HepG2 (cell line): ENCODE measurements around the gene CNIH4. TPM values are rescaled to one million over a fixed set of nuclear protein-coding genes. Genes with fewer than 3 reads are reported as not detected.

ENCODE experiments used
- ATAC-seq: fragments of 200-7000 bp; cut with Tn5 transposase; 3 replicates; pipeline ENCODE4 v1.9.1; 2020; ENCODE audit warnings: mild to moderate bottlenecking, moderate library complexity
- BruUV-seq: library from RNA; stranded (reverse); fragments of 400-500 nt; replicated peaks from 2 replicates; lab custom pipeline; 2021; lab: Mats Ljungman, UMichigan
- CTCF ChIA-PET: fragments of 300-600 bp; formaldehyde crosslinking; extraction: SDS; loops from one replicate; lab custom pipeline; 2021; ENCODE audit warnings: low total read pairs, inconsistent platforms, low intra/inter-chr PET ratio; lab: Yijun Ruan, JAX
- POLR2A ChIA-PET: fragments of 350-600 bp; sonication (Branson Sonifier 250); formaldehyde crosslinking; loops from one replicate; lab custom pipeline; 2020; ENCODE audit warnings: antibody characterized with exemption, inconsistent platforms; lab: Yijun Ruan, JAX
- DNase-seq: peaks from one replicate; pipeline ENCODE4 v3.0.0-alpha.2; 2015; ENCODE audit warnings: low spot score
- FAIRE-seq: peaks from 3 replicates; lab custom pipeline; 2011; peaks lifted over from hg19 to GRCh38; lab: Jason Lieb, UNC
- H2AFZ ChIP-seq: one replicate; pipeline ENCODE4 v1.6.1; 2011; ENCODE audit warnings: low read length, inconsistent platforms
- H3K27ac ChIP-seq: fragments of 300-600 bp; 3 replicates; pipeline ENCODE4 v1.8.0; 2011; ENCODE audit warnings: mixed run types, mild to moderate bottlenecking, mixed read lengths, low read length, inconsistent platforms; ENCODE audit not compliant: insufficient read depth; ENCODE audit errors: extremely low read length
- H3K27me3 ChIP-seq, 2 experiments: fragments of 200-600 bp in 1 of 2; 2 replicates in 1 of 2; 3 replicates in 1 of 2; pipeline versions ENCODE4 v1.6.0 to v1.8.0; 2011; ENCODE audit warnings: low read length in 2 of 2, mild to moderate bottlenecking in 2 of 2, moderate library complexity in 2 of 2, inconsistent platforms in 1 of 2; ENCODE audit not compliant: insufficient read depth in 2 of 2, control insufficient read depth in 1 of 2
- H3K36me3 ChIP-seq, 2 experiments: fragments of 200-600 bp in 1 of 2; replicated peaks in 1 of 2; 2 replicates in 1 of 2; 3 replicates in 1 of 2; pipeline versions ENCODE4 v1.5.1 to v1.8.0; 2011; ENCODE audit warnings: low read length in 2 of 2, inconsistent platforms in 1 of 2; ENCODE audit not compliant: insufficient read depth in 2 of 2, control insufficient read depth in 1 of 2
- H3K4me1 ChIP-seq: 2 replicates; pipeline ENCODE4 v1.5.1; 2012; ENCODE audit warnings: low read length, inconsistent platforms; ENCODE audit not compliant: insufficient read depth
- H3K4me2 ChIP-seq: 2 replicates; pipeline ENCODE4 v1.6.0; 2011; ENCODE audit warnings: low read depth, low read length, inconsistent platforms
- H3K4me3 ChIP-seq, 3 experiments: fragments of 200-600 bp in 1 of 3; sonication (generic), shearing (Covaris generic) in 1 of 3; replicated peaks in 1 of 3; 2 replicates each; pipeline ENCODE4 v1.5.1; 2011 to 2016; ENCODE audit warnings: low read length in 3 of 3, inconsistent platforms in 2 of 3, low read depth in 2 of 3, mild to moderate bottlenecking in 2 of 3, control low read depth in 1 of 3, mixed read lengths in 1 of 3; ENCODE audit not compliant: insufficient read depth in 1 of 3
- H3K79me2 ChIP-seq: one replicate; pipeline ENCODE4 v1.6.1; 2011; ENCODE audit warnings: low read length, inconsistent platforms; ENCODE audit not compliant: insufficient read depth
- H3K9ac ChIP-seq: 2 replicates; pipeline ENCODE4 v1.6.0; 2011; ENCODE audit warnings: mild to moderate bottlenecking, low read depth, low read length, inconsistent platforms; ENCODE audit not compliant: insufficient read depth
- H3K9me3 ChIP-seq: 2 replicates; pipeline ENCODE4 v1.5.1; 2012; ENCODE audit warnings: mild to moderate bottlenecking, low read length
- H4K20me1 ChIP-seq: 2 replicates; pipeline ENCODE4 v1.6.0; 2011; ENCODE audit warnings: inconsistent platforms, mild to moderate bottlenecking, low read length, moderate library complexity; ENCODE audit not compliant: insufficient read depth
- ATF7 ChIP-seq, 2 experiments: fragments of 450-650 bp in 1 of 2; sonication (generic) in 1 of 2; formaldehyde crosslinking in 1 of 2; IDR thresholded peaks; 2 replicates each; pipeline versions ENCODE4 v1.4.0 to v1.6.1; 2016 to 2020; ENCODE audit warnings: antibody characterized with exemption in 1 of 2, mild to moderate bottlenecking in 1 of 2, missing genetic modification reagents in 1 of 2
- BRF2 ChIP-seq: sonication (generic); formaldehyde crosslinking; IDR thresholded peaks from 2 replicates; pipeline ENCODE4 v1.8.1; 2022; ENCODE audit warnings: mild to moderate bottlenecking, missing genetic modification reagents
- EED ChIP-seq: sonication (generic); formaldehyde crosslinking; IDR thresholded peaks from 2 replicates; pipeline ENCODE4 v1.5.0; 2020; ENCODE audit warnings: mild to moderate bottlenecking, missing genetic modification reagents
- IRF1 ChIP-seq: sonication (generic); formaldehyde crosslinking; IDR thresholded peaks from 2 replicates; pipeline ENCODE4 v1.4.0; 2020; ENCODE audit warnings: low read depth, mild to moderate bottlenecking, missing genetic modification reagents
- JUNB ChIP-seq: sonication (generic); formaldehyde crosslinking; IDR thresholded peaks from 2 replicates; pipeline ENCODE4 v1.8.0; 2022; ENCODE audit warnings: missing genetic modification reagents, mild to moderate bottlenecking, borderline replicate concordance
- KLF15 ChIP-seq: sonication (generic); formaldehyde crosslinking; IDR thresholded peaks from 2 replicates; pipeline ENCODE4 v1.8.1; 2023; ENCODE audit warnings: borderline replicate concordance, mild to moderate bottlenecking, inconsistent platforms, missing genetic modification reagents, mixed read lengths
- NFIC ChIP-seq: IDR thresholded peaks from 2 replicates; pipeline ENCODE4 v1.6.1; 2012; ENCODE audit warnings: mild to moderate bottlenecking, low read length, inconsistent platforms
- SRY ChIP-seq: sonication (generic); formaldehyde crosslinking; IDR thresholded peaks from 2 replicates; pipeline ENCODE4 v1.8.0; 2022; ENCODE audit warnings: mild to moderate bottlenecking, missing genetic modification reagents
- TEF ChIP-seq: sonication (generic); formaldehyde crosslinking; IDR thresholded peaks from 2 replicates; pipeline ENCODE4 v1.5.0; 2020; ENCODE audit warnings: missing genetic modification reagents
- ZFP36L1 ChIP-seq: sonication (generic); formaldehyde crosslinking; IDR thresholded peaks from 2 replicates; pipeline ENCODE4 v1.8.0; 2022; ENCODE audit warnings: mild to moderate bottlenecking, missing genetic modification reagents, moderate library complexity
- ZNF143 ChIP-seq: sonication (generic); formaldehyde crosslinking; IDR thresholded peaks from 2 replicates; pipeline ENCODE4 v1.4.0; 2020; ENCODE audit warnings: missing genetic modification reagents
- ZNF770 ChIP-seq: sonication (generic); formaldehyde crosslinking; IDR thresholded peaks from 2 replicates; pipeline ENCODE4 v1.5.0; 2020; ENCODE audit warnings: mild to moderate bottlenecking, missing genetic modification reagents
- WGBS: methylation state at CpG from one replicate; pipeline ENCODE4 v1.1.6; 2017; ENCODE audit warnings: low lambda C conversion rate; 5-methylcytosine and 5-hydroxymethylcytosine counted together
- in situ Hi-C: cut with HindIII; loops from 2 replicates; pipeline ENCODE4 v1.10.0; 2017; ENCODE audit warnings: low pct_unique_long_range_greater_than_20kb; ENCODE audit not compliant: extremely low pct_ligation_motif_present
- intact Hi-C: fragments of 100-400 bp; cut with micrococcal nuclease; formaldehyde crosslinking; loops from one replicate; pipeline ENCODE4 v1.10.0; 2022; ENCODE audit not compliant: unreplicated experiment
- polyA plus RNA-seq, 8 experiments: library from polyadenylated mRNA; depleted of rRNA in 3 of 8; stranded (reverse) in 7 of 8; unstranded in 1 of 8; fragments of >200 nt; fragmentation: Illumina TruSeq in 4 of 8; extraction: Trizol in 4 of 8; gene quantifications; 2 replicates each; pipeline versions ENCODE4 v1.2.1 to v1.2.3, GENCODE V29; 2011 to 2016; ENCODE audit warnings: low read depth in 4 of 8, missing spikeins in 1 of 8, mixed read lengths in 1 of 8; ENCODE audit not compliant: insufficient read depth in 1 of 8
- total RNA-seq, 5 experiments: library from RNA; depleted of rRNA; stranded (reverse); fragments of >200 nt; fragmentation: Illumina TruSeq; extraction: Trizol; gene quantifications; 2 replicates each; pipeline ENCODE4 v1.2.3, GENCODE V29; 2016; ENCODE audit warnings: low read depth in 1 of 5

Gene CNIH4
- total and polyA plus RNA-seq, 2 of the 13 experiments (the other 11 are each of a cell fraction or from before 2014, with no cell fraction given): 51.8 to 52.9 TPM

GRCh38 chr1:224407571-224408293 is 51.1 kb downstream of the CNIH4 start:
- no peak overlapping the region for H3K4me2 ChIP-seq

More at GRCh38 chr1:224407571-224408293, 51.1 kb downstream of the CNIH4 start:
- no peak overlapping the region for H3K4me3 ChIP-seq
- H3K9ac ChIP-seq: no peak overlapping the region
- no TSS peak for BruUV-seq
- no peaks in the 10 kb centered on the region for H4K20me1 ChIP-seq
- intact Hi-C loops (no loop called here), in situ Hi-C loops (no loop called here)
- no peaks in the 10 kb centered on the region for H3K9me3 ChIP-seq
- no peaks in the 10 kb centered on the region for H3K4me1 ChIP-seq
- CTCF ChIA-PET: no interaction called here
- no peak overlapping the region for H2AFZ ChIP-seq
- no peaks in the 10 kb centered on the region for H3K79me2 ChIP-seq
- TF ChIP-seq JUNB (no peak), ZNF770 (CRISPR knock-in tag) (no peak), IRF1 (CRISPR knock-in tag) (no peak), TEF (CRISPR knock-in tag) (no peak), KLF15 (CRISPR knock-in tag) (no peak), ZNF143 (CRISPR knock-in tag) (no peak), ATF7 (IDR thresholded peaks at IDR 0.05) (no peak), ATF7 (CRISPR knock-in tag; IDR thresholded peaks at IDR 0.05) (no peak), EED (CRISPR knock-in tag) (no peak), ZFP36L1 (CRISPR knock-in tag) (no peak), NFIC (no peak), BRF2 (CRISPR knock-in tag) (no peak), SRY (CRISPR knock-in tag) (no peak)
- no peak for FAIRE-seq
- POLR2A ChIA-PET: no interaction called here
- 97% methylated on average over 7 of the region's 7 CpGs for WGBS
- no peaks in the 10 kb centered on the region for H3K27me3 ChIP-seq
- peaks cover 11 to 64% of the 10 kb centered on the region in 2 experiments for H3K36me3 ChIP-seq
- ATAC-seq: no peak
- no peak for DNase-seq
- H3K27ac ChIP-seq: no peak overlapping the region
